GM08714 (cell line): ENCODE measurements around the gene TLE7.

Experiments used
- H3K4me3 ChIP-seq: fragments of 200-500 bp; sonication (Bioruptor generic); 2 replicates; pipeline ENCODE4 v1.5.1; 2014; ENCODE audit warnings: mild to moderate bottlenecking, low read length, inconsistent platforms
- ZNF274 ChIP-seq: IDR thresholded peaks from 2 replicates; pipeline ENCODE4 v1.6.1; 2012; ENCODE audit warnings: mild to moderate bottlenecking, low read depth, low read length

The TLE7 gene

GRCh38 chr16:71442051-71442440, at the start of gene TLE7:
Gene TLE7, minus strand, starts transcription at chr16:71442054. Its CDS starts 8,730 bp downstream, at chr16:71433324.
- no peak within 1 kb of the TSS for H3K4me3 ChIP-seq
- no peak for TF ChIP-seq ZNF274

GRCh38 chr16:71491054-71491453, 49.2 kb upstream of the TLE7 start:
- TF ChIP-seq ZNF274: no peak
- H3K4me3 ChIP-seq: no peak overlapping the region

DNA sequence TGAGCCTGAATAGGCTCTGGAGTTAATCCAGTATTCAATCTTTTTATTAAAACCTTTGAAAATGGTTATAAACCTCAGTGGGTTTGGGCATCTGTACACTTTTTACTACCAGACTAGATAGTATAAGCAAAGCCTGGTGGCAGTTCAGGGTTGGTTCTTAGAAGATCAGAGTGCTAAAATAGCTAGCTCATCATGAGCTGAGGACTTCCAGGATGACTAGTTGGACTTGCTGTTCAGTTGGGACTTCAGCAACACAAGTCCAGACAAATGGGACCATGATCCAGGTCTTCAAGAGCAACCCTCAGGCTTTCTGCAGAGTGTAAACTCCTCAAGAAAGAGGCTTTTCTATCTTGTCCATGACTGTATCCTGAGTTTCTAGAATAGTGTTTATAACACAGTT, 48.5 kb upstream of the TLE7 start:
- H3K4me3 ChIP-seq: no peak overlapping the region
- TF ChIP-seq ZNF274: no peak

GRCh38 chr16:71489122-71489521, 47.3 kb upstream of the TLE7 start, which contains the start of gene ZNF19:
Gene ZNF19, minus strand, starts transcription at chr16:71489324. Its CDS starts 7,210 bp downstream, at chr16:71482114.
- no peak within 1 kb of the TSS for H3K4me3 ChIP-seq
- no peak for TF ChIP-seq ZNF274

- H3K4me3 ChIP-seq: peak overlapping the region; percentile 68
- no peak for TF ChIP-seq ZNF274
Measured at GRCh38 chr16:71484006-71484893, 42.4 kb upstream of the TLE7 start.

GRCh38 chr16:71482569-71482968, 40.7 kb upstream of the TLE7 start:
- H3K4me3 ChIP-seq: no peak overlapping the region
- TF ChIP-seq ZNF274: no peak

DNA sequence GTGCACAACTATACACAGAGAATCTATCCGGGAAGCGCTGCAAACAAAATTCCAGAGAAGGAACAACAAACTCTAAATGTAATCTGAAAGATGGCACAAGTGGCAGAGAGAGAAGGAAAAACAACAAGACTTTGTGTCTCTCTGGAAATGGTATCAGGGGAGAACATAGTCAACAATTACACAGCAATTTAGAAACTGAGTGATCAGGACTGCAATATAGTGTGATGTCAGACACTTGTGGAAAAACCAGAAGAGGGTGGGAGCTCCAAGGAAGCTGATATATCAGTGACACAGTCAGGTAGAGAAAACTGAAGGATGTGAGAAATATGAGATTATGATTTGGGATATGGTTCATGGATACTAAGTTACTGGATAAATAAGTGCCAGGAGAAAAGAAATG, 39.1 kb upstream of the TLE7 start:
- no peak overlapping the region for H3K4me3 ChIP-seq
- TF ChIP-seq ZNF274: no peak

DNA sequence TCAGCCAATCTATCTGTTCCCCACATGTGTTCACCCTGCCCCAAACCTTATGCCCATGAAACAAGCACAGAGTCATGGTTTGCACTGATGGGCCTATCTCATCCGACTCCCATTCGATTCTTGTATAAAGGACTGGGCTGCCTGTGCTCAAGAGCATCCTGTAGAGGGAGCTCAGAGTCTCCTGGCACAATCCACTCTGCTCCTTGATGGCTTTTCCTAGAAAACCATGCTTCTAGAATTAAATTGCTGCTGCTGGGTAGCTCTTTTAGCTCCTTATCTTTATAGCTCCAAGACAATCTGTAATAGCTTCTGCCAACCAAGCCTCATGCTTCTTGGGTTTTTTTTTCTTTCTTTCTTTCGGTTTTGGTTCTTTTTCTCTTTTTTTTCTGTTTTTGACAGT, 37.6 kb upstream of the TLE7 start:
- no peak for TF ChIP-seq ZNF274
- H3K4me3 ChIP-seq: no peak overlapping the region

- TF ChIP-seq ZNF274: no peak
- no peak overlapping the region for H3K4me3 ChIP-seq
Measured at GRCh38 chr16:71476457-71477124, 34.7 kb upstream of the TLE7 start.

DNA sequence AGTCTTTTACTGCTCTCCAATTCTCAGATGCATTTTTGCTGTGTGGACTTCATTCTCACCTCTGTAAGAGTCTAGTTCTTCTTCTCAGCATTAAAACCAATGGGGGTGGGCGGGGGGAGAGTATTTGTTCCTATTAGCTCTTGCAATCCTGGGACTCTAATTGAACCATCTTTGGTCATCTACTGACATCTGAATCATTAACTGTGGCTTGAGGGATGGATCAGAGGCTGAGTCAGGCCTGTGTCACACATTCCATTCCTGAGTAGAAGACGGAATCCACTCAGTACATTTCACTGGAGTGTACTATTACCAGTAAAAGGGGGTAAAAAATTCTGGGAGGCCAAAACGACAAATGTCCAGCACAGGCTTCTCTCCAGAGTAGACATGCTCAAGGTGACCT, 33.0 kb upstream of the TLE7 start:
- TF ChIP-seq ZNF274: no peak
- no peak overlapping the region for H3K4me3 ChIP-seq

GRCh38 chr16:71473891-71474290, 32.0 kb upstream of the TLE7 start:
- no peak overlapping the region for H3K4me3 ChIP-seq
- TF ChIP-seq ZNF274: no peak

DNA sequence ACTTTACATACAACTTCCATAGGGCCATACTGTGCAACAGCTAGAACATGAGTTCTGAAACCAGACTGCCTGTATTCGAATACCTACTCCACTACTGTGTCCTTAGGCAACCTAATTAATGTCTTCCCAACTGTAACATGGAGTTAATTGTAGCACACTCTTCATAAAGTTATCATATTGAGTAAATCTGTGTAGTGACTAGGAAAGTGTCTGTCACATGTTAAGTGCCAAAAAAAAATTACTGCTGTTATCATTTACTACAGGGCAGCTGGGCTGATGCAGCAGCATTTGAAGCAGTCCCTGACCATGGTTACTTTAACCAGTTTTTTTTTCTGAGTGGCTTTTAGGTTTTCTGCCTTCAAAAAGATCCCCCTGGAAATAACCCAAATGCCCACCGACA, 31.1 kb upstream of the TLE7 start:
- no peak overlapping the region for H3K4me3 ChIP-seq
- TF ChIP-seq ZNF274: no peak

DNA sequence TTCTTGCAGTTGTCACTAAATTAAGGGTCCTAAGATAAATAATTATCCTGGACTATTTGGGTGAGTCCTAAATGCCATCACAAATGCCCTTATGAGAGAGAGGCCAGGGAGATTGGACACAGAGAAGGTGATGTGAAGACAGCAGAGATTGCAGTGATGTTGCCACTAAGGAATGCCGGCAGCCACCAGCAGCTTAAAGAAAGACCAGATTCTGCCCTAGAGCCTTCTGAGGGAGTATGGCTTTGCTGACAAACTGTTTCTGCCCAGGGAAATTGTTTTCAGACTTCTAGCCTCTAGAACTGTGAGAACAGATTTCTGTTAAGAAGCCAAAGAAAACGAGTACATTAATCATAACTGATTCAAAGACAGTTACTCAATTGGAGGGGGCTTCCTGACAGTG, 30.2 kb upstream of the TLE7 start:
- TF ChIP-seq ZNF274: no peak
- H3K4me3 ChIP-seq: no peak overlapping the region

- no peak overlapping the region for H3K4me3 ChIP-seq
- TF ChIP-seq ZNF274: no peak
Measured at GRCh38 chr16:71467810-71468209, 26.0 kb upstream of the TLE7 start.

- no peak overlapping the region for H3K4me3 ChIP-seq
- TF ChIP-seq ZNF274: no peak
Measured at GRCh38 chr16:71464231-71464630, 22.4 kb upstream of the TLE7 start.
